GM21529 (cell line): ENCODE data around the gene RPAP3.

Source experiments
- ATAC-seq: cut with Tn5 transposase; IDR thresholded peaks from one replicate; pipeline ENCODE4 v1.9.1; 2021; ENCODE audit not compliant: unreplicated experiment

The RPAP3 gene

GRCh38 chr12:47722941-47723631 is 17.3 kb upstream of the RPAP3 start:
- ATAC-seq: no peak

- no peak for ATAC-seq
These were observed 16.5 kb upstream of the RPAP3 start for GRCh38 chr12:47722136-47722834.

DNA sequence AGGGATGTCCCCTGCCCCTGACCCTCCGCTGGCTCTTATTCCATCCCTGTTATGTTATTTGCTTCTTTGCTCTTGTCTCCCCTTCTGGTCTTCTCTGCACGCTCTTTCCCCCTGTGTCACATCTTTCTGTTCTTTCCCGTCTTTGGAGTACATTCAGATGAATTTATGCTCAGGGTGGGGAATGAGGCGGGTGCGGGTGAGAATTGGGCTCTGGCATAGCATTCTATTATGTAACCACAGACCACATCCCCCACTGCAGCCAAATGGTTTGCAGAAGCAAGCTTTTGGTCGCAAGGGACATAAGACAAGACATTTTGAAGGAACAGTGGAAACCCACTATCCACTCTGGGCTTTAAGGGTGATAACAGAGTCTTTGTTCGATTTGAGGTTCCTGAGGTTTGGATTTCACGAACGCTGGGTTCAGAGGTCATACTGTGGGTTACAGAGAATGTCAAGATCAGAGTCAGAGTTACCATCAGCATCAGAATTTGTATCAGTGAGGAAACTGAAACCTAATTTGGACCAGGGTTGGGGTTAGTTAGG is 15.7 kb upstream of the RPAP3 start:
- ATAC-seq: no peak

- no peak for ATAC-seq
These were observed 12.7 kb upstream of the RPAP3 start for GRCh38 chr12:47718531-47718930.

GRCh38 chr12:47717443-47718193 is 11.8 kb upstream of the RPAP3 start:
- no peak for ATAC-seq

DNA sequence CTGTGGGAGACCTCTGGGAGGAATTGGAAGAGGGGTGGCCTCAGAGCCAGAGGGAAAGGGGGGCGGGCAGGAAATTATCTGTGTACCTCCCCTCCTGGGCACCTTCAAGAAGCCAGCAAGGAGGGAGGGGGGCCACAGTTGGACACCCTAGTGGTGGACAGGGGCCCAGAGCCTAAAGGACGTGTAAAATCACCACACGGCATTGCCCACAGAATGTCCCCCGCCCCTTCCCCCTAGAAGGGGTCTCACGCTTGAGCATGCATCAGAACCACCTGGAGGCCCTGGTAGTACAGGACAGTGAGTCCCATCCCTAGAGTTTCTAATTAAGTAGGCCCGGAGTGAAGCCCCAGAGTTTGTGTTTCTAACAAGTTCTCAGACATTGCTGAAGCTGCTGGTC is 11.2 kb upstream of the RPAP3 start:
- no peak for ATAC-seq

DNA sequence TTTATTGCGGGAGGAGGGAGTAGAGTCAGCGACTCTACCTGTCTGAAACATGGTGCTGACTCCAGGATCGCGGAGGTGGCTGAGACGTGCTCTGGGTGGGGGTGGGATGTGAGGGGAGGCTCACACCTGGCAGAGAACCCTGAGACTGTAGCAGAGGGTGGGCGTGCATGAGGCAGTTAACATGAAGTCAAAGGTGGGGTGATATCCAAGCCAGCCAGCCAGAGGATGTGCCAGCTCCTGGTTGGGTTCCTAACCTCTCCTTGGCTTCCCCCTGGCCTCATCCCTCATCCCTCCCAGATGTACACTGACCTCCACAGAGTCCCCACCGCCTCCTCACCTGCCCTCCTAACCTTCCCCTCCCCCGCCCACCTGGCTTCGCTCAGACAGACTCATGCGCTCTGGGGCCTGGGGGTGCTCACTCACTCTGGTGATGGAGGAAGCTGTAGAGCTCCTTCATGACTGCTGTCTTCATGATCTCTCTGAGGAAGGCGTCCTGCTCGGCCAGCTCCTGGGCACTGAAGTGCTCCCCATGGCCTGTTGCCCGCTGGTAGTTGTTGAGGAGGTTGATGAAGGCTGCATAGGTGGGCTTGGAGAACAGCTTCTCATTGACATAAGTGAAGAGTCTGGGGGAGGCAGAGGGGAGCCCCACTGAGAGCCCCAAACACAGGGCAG is 10.2 kb upstream of the RPAP3 start:
- no peak for ATAC-seq

DNA sequence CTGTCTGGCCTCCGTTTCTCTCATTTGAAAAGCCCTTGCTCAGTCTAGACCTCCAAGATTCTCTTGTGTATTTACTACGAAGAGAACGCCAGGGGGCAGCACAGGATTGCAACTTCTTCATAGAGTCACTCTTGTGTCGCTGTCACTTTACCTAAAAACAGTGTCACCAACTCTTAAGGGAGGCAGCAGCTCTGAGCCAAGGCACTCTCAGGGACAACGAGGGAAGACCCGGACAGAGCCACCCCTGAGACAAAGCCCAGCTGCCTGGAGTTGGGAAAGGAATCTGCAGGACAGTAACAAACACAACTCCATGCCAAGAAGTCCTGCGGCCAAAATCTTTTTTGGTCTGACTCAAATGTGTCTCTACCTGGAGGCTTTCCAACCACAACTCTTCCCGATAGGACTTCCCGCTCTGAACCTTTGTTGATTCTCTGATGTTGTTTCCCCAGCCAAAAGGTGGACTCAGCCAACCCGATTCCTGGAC is 9.6 kb upstream of the RPAP3 start:
- peak; percentile 80 for ATAC-seq

GRCh38 chr12:47714826-47715386 is 9.1 kb upstream of the RPAP3 start:
- no peak for ATAC-seq

DNA sequence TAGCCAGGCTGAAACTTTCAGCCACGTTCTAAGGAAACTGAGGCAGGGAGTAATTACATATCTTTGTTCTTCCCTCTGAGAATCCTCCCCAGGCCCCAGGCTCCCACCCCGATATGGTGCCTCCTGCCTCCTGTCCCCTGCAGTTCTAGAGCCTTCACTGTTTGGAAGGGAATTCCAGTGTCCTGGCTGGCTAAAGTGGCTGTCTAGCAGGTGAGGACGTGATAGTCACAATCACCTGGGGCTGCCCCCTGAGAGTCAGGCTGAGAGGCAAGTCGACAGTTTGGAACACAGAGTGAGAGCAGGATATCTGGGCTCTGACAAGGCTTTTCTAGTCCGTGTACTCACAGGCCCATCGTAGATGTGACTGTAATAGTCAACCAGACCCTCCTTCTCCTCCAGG is 6.3 kb upstream of the RPAP3 start:
- ATAC-seq: no peak

GRCh38 chr12:47711448-47711847 is 5.6 kb upstream of the RPAP3 start:
- no peak for ATAC-seq

DNA sequence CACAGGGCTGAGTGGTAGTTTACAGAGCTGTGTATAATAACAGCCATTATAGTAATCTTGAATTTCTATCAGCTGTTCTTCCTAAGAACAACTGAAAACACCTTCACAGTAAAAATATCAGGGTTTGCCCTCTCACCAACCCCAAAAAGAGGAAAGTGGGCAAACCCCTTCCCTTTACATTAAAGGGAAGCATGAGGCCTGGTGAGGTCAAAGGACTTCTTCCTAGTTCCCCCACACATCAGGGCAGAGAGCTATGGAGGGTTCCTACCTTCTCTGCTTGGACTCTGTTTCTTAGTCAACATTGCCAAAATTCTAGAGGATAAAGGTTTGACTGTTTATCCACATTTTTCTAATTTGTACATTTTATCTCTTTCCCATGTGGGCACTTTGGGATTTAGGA is 4.4 kb upstream of the RPAP3 start:
- no peak for ATAC-seq

DNA sequence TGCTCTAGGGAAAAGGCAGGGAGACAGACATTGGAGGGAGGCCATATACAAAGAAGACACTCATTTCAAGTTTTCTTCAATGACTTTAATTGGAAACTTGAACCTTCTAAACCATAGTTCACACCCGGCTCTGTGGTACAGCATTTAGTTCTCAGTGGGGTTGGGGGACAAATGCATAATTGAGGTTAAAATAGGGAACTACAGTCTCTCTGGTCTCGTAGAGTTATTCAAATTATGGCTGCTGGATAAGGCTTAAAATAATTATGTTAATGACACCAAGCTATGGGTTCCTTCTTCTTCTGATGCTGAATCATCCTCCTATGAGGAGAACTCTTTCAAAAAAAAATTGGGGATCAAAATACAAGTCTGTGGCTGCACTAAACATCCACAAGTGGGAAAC is 3.8 kb upstream of the RPAP3 start:
- ATAC-seq: no peak

DNA sequence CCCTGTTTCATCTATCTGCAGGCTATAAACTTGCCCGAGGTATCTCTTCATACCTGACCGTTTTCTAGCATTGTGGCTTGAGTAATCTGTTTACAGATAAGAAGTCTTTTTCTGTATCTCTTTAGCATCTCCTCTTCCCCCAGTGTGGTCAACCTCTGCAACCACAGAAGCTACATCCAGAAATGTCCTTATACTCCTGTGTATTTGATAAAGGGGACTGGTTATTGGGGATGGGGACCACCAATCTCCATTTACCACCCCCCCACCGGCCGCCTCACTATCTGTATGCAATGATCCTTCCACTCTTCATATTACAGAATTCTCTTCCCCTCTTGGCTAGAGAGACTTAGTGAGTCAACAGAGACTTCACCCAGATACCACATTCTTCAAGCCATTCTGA is 3.4 kb upstream of the RPAP3 start:
- no peak for ATAC-seq

DNA sequence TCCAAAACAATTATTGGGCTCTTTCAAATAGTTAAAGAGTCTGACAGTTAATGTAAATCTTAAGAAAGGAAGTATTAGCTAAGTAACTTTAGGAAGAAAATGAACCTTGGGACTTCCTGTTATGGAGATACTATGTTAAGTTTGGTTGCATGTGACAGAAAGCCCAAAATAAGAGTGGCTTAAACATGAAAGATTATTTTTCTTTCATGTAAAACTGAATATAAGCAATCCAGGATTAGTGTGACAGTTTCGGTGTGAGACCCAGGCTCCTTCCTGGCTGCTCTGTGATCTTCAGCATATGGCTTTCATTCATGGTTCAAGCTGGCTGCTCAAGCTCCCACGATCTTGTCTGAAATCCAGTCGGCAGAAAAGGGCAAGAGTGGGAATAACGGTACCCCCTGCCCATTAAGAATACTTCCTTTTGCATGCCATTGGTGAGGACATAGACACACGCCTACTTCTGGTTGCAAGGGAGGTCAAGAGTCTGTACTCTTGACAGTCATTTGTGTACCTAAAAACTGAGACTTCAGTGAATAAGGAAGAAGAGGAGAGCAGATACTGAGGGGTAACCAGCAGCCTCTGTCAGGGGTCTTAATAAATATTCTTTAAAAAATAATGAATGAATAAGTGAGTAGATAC is 2.2 kb upstream of the RPAP3 start:
- no peak for ATAC-seq

DNA sequence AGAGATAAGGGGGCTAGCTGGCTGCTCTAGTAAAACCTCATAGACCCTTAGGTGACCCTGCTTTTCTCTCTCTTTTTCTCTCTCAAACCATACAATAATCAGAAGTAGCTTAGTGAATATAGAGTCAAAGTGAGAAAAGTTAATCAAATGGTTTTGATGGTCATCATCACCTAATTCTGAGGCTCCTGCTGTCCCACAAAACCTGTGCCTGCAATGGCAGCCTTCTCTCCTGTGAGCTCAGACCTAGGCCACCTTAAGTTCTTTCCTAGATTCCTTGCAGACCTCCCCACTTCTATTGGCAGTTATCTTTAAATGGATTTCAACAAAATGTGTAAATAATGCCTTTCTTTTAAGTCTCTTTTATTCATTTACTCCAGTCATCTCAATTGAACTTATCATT is 1.5 kb upstream of the RPAP3 start:
- no peak for ATAC-seq

GRCh38 chr12:47705229-47705565 is 633 bp downstream of the RPAP3 start:
- ATAC-seq: no peak

DNA sequence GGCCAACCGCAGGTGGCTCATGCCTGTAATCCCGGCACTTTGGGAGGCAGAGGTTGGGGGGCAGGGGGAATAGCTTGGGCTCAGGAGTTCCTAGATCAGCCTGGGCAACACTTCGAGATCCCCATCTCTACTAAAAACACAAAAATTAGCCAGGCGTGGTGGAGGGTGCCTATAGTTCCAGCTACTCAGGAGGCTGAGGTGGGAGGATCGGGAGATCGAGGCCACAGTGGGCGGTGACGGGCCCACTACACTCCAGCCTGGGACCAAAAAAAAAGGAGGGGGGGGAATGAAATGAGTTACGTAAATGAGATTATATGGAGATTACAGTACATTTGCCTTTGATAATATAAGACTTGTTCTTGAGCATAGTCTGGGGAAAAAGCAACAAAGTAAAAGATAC is 1.1 kb downstream of the RPAP3 start:
- ATAC-seq: no peak

- no peak for ATAC-seq
These were observed 5.6 kb downstream of the RPAP3 start for GRCh38 chr12:47700263-47700662.

DNA sequence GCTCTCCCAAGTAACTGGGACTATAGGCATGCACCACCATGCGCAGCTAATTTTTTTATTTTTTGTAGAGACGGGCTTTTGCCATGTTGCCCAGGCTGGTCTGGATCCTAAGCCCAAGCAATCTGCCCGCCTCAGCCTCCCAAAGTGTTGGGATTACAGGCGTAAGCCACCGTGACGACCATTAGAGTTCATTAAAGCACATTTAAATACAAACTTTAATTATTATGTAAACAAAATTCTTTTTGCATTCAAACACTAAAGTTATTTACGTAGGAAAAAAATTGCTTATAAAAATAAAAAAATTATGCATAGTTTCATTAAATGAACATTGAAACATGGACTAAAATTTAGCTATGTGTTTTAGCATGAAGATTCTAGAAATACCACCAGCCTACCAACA is 7.2 kb downstream of the RPAP3 start:
- no peak for ATAC-seq

DNA sequence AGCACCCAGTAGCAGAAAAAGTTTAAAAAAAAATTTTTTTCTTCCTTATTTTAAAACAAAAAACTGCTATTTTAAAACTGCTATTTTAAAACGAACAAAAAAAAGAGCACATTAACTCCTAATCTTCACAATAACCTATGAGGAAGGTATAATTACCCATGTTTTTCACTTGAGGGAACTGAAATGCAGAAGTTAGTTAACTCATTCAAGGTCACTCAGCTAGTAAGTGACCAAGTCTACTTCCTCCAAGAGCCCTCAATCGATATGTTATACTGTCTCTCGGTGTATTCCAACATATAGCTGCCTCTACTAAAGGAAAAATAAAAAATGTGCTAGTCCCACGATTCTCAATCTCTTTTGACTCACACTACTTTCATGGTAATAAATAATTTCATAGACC is 7.8 kb downstream of the RPAP3 start:
- ATAC-seq: no peak
